HEK293 (cell line): ENCODE results near the gene ETDC.

Experiments used
- CTCF ChIP-seq: fragments of 450-650 bp; formaldehyde crosslinking; IDR thresholded peaks from 2 replicates; pipeline ENCODE4 v1.5.1; 2016; ENCODE audit warnings: missing biosample characterization, missing genetic modification characterization
- PRDM6 ChIP-seq: fragments of 450-650 bp; formaldehyde crosslinking; IDR thresholded peaks from 2 replicates; pipeline ENCODE4 v1.5.1; 2017; ENCODE audit warnings: missing biosample characterization, missing genetic modification characterization
- ZBTB21 ChIP-seq: fragments of 450-650 bp; formaldehyde crosslinking; IDR thresholded peaks from 2 replicates; pipeline ENCODE4 v1.5.1; 2017; ENCODE audit warnings: missing biosample characterization, missing genetic modification characterization
- ZBTB7A ChIP-seq: fragments of 450-650 bp; formaldehyde crosslinking; IDR thresholded peaks from 2 replicates; pipeline ENCODE4 v1.5.1; 2016; ENCODE audit warnings: low read depth, missing biosample characterization, missing genetic modification characterization
- ZBTB8A ChIP-seq: fragments of 450-650 bp; formaldehyde crosslinking; IDR thresholded peaks from 2 replicates; pipeline ENCODE4 v1.5.1; 2016; ENCODE audit warnings: missing biosample characterization, missing genetic modification characterization
- ZFP3 ChIP-seq: fragments of 450-650 bp; formaldehyde crosslinking; IDR thresholded peaks from 2 replicates; pipeline ENCODE4 v1.5.1; 2016; ENCODE audit warnings: low read depth, missing biosample characterization, missing genetic modification characterization
- ZNF23 ChIP-seq: fragments of 450-650 bp; formaldehyde crosslinking; IDR thresholded peaks from 2 replicates; pipeline ENCODE4 v1.5.1; 2016; ENCODE audit warnings: missing biosample characterization, missing genetic modification characterization, borderline replicate concordance
- ZNF48 ChIP-seq: fragments of 450-650 bp; formaldehyde crosslinking; IDR thresholded peaks from 2 replicates; pipeline ENCODE4 v1.5.1; 2016; ENCODE audit warnings: missing biosample characterization, missing genetic modification characterization
- ZNF530 ChIP-seq: fragments of 450-650 bp; formaldehyde crosslinking; IDR thresholded peaks from 2 replicates; pipeline ENCODE4 v1.5.1; 2016; ENCODE audit warnings: low read depth, missing biosample characterization, missing genetic modification characterization
- ZNF629 ChIP-seq: fragments of 450-650 bp; formaldehyde crosslinking; IDR thresholded peaks from 2 replicates; pipeline ENCODE4 v1.5.1; 2017; ENCODE audit warnings: missing biosample characterization, missing genetic modification characterization
- ZNF670 ChIP-seq: fragments of 450-650 bp; formaldehyde crosslinking; IDR thresholded peaks from 2 replicates; pipeline ENCODE4 v1.5.1; 2016; ENCODE audit warnings: missing biosample characterization, missing genetic modification characterization, low read depth

GRCh38 chrX:135354288-135354687 is 45.0 kb downstream of the ETDC start:
- no peak for TF ChIP-seq CTCF (tag by site-specific recombination)
- no peak for TF ChIP-seq ZNF48 (tag by site-specific recombination)
- no peak for TF ChIP-seq ZFP3 (tag by site-specific recombination)
- no peak for TF ChIP-seq ZBTB7A (tag by site-specific recombination)
- no peak for TF ChIP-seq ZNF23 (tag by site-specific recombination)
- TF ChIP-seq PRDM6 (tag by site-specific recombination): no peak
- TF ChIP-seq ZNF530 (tag by site-specific recombination): no peak
- TF ChIP-seq ZBTB21 (tag by site-specific recombination): no peak
- no peak for TF ChIP-seq ZNF629
- TF ChIP-seq ZBTB8A: no peak
- no peak for TF ChIP-seq ZNF670
